ENCODE results near the gene CTXN2. TPM values are rescaled to one million over a fixed set of nuclear protein-coding genes. Genes with fewer than 3 reads are reported as not detected.

CTXN2 gene
- total RNA-seq, 1 experiment from 2014 or later, result 0.05 TPM

DNA sequence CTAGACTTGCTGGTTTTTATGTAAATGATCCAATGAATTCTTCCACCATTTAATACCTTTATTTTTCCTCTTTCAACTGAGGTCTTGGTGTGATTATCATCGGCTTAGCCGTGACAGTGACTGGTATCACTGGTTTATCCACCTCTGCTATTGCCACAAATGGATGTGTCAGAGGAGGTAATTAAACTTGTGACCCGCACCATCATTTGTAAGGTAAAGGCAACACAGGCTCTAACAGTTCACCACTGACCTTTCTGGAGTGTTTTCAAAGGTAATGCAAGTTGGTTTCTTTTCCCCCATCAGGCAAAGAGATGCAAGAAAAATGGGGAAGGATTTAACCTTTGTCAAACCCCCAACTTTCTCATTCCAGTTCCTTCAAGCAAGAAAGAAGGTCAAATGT is 34.3 kb downstream of the CTXN2 start:
- no peak for ATAC-seq
- ChIA-PET POLR2A (interaction anchor here (0.5 kb wide), 1 partner anchor 509 kb away, joined by 3 read pairs; the partner anchor contains the start of gene SEMA6D), CTCF (no interaction called here)
- Histone ChIP-seq H3K9me3 (ENCODE audit: control insufficient read depth, insufficient read depth, low read depth, low read length) (no peaks in the 10 kb centered on the region), H3K4me3 (ENCODE audit: low read depth in 2 of 2, low read length in 2 of 2) (no peak overlapping the region), H3K27me3 (ENCODE audit: control insufficient read depth, insufficient read depth, low read length) (peaks cover 11% of the 10 kb centered on the region), H3K27ac (ENCODE audit: low read length) (no peak overlapping the region), H3K36me3 (ENCODE audit: control insufficient read depth, insufficient read depth, low read length) (no peaks in the 10 kb centered on the region), H3K4me1 (ENCODE audit: control insufficient read depth, insufficient read depth, low read length) (no peaks in the 10 kb centered on the region)
- TF ChIP-seq TCF7L2 (IDR thresholded peaks at IDR 0.05; ENCODE audit: low read depth, low read length) (no peak), SIN3A (IDR thresholded peaks at IDR 0.05; ENCODE audit: borderline replicate concordance, insufficient read depth, low read depth, low read length) (no peak), POLR2AphosphoS5 (IDR thresholded peaks at IDR 0.05; ENCODE audit: low read depth, low read length) (no peak)
- TF ChIP-seq, protein P1, sequence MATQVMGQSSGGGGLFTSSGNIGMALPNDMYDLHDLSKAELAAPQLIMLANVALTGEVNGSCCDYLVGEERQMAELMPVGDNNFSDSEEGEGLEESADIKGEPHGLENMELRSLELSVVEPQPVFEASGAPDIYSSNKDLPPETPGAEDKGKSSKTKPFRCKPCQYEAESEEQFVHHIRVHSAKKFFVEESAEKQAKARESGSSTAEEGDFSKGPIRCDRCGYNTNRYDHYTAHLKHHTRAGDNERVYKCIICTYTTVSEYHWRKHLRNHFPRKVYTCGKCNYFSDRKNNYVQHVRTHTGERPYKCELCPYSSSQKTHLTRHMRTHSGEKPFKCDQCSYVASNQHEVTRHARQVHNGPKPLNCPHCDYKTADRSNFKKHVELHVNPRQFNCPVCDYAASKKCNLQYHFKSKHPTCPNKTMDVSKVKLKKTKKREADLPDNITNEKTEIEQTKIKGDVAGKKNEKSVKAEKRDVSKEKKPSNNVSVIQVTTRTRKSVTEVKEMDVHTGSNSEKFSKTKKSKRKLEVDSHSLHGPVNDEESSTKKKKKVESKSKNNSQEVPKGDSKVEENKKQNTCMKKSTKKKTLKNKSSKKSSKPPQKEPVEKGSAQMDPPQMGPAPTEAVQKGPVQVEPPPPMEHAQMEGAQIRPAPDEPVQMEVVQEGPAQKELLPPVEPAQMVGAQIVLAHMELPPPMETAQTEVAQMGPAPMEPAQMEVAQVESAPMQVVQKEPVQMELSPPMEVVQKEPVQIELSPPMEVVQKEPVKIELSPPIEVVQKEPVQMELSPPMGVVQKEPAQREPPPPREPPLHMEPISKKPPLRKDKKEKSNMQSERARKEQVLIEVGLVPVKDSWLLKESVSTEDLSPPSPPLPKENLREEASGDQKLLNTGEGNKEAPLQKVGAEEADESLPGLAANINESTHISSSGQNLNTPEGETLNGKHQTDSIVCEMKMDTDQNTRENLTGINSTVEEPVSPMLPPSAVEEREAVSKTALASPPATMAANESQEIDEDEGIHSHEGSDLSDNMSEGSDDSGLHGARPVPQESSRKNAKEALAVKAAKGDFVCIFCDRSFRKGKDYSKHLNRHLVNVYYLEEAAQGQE (IDR thresholded peaks at IDR 0.05; ENCODE audit: insufficient read depth in 1 of 2, low read depth in 2 of 2, low read length in 1 of 2), result no peak
- TF ChIP-seq, protein P2, sequence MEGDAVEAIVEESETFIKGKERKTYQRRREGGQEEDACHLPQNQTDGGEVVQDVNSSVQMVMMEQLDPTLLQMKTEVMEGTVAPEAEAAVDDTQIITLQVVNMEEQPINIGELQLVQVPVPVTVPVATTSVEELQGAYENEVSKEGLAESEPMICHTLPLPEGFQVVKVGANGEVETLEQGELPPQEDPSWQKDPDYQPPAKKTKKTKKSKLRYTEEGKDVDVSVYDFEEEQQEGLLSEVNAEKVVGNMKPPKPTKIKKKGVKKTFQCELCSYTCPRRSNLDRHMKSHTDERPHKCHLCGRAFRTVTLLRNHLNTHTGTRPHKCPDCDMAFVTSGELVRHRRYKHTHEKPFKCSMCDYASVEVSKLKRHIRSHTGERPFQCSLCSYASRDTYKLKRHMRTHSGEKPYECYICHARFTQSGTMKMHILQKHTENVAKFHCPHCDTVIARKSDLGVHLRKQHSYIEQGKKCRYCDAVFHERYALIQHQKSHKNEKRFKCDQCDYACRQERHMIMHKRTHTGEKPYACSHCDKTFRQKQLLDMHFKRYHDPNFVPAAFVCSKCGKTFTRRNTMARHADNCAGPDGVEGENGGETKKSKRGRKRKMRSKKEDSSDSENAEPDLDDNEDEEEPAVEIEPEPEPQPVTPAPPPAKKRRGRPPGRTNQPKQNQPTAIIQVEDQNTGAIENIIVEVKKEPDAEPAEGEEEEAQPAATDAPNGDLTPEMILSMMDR (IDR thresholded peaks at IDR 0.05), result no peak
- BruUV-seq (replicated peaks), result no TSS peak
- no peak for DNase-seq (ENCODE audit: low read depth, low spot score)
- intact Hi-C loops (cut with micrococcal nuclease; ENCODE audit: unreplicated experiment) (no loop called here), in situ Hi-C loops (cut with HindIII; ENCODE audit: low pct_unique_long_range_greater_than_20kb, low sequenced_read_pairs) (no loop called here)

DNA sequence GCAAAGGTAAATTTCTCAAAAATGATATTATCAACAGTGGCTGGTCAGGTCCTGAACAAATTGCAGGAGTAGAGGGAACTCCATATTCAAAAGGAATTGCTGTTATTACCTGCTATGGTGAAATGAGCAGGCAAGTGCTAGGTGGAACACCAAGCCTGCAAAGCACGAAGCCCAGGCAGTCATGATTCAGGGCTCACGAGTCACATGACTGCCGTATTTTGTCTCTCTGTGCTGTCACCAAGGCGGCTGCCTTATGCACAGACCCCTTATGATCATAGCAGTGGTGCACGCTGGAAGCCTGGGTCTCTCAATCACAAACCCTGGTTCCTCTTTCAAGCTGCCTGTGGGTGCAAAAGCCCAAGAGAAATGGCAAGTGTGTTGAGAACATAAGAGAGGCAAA is 39.0 kb downstream of the CTXN2 start:
- intact Hi-C loops (cut with micrococcal nuclease; ENCODE audit: unreplicated experiment), result no loop called here
- Histone ChIP-seq H3K4me3 (ENCODE audit: low read depth in 2 of 2, low read length in 2 of 2) (no peak overlapping the region), H3K27me3 (ENCODE audit: control insufficient read depth, insufficient read depth, low read length) (peaks cover 3% of the 10 kb centered on the region), H3K36me3 (ENCODE audit: control insufficient read depth, insufficient read depth, low read length) (no peaks in the 10 kb centered on the region), H3K27ac (ENCODE audit: low read length) (no peak overlapping the region), H3K9me3 (ENCODE audit: control insufficient read depth, insufficient read depth, low read depth, low read length) (no peaks in the 10 kb centered on the region), H3K4me1 (ENCODE audit: control insufficient read depth, insufficient read depth, low read length) (no peaks in the 10 kb centered on the region)
- TF ChIP-seq POLR2AphosphoS5 (IDR thresholded peaks at IDR 0.05; ENCODE audit: low read depth, low read length) (no peak), TCF7L2 (IDR thresholded peaks at IDR 0.05; ENCODE audit: low read depth, low read length) (no peak), SIN3A (IDR thresholded peaks at IDR 0.05; ENCODE audit: borderline replicate concordance, insufficient read depth, low read depth, low read length) (no peak)
- TF ChIP-seq, protein P2 (IDR thresholded peaks at IDR 0.05), result no peak
- TF ChIP-seq, protein P1 (IDR thresholded peaks at IDR 0.05; ENCODE audit: insufficient read depth in 1 of 2, low read depth in 2 of 2, low read length in 1 of 2), result no peak
- ChIA-PET POLR2A (no interaction called here), CTCF (no interaction called here)
- in situ Hi-C loops (cut with HindIII; ENCODE audit: low pct_unique_long_range_greater_than_20kb, low sequenced_read_pairs), result no loop called here
- no TSS peak for BruUV-seq (replicated peaks)
- ATAC-seq (no peak), DNase-seq (ENCODE audit: low read depth, low spot score) (no peak)

All from Panc1 (cell line).